ENCODE data around the gene ZNF362. TPM values are rescaled to one million over a fixed set of nuclear protein-coding genes. Genes with fewer than 3 reads are reported as not detected.

Gene ZNF362
- polyA plus RNA-seq, 3 donors = 47.4 to 53.7 (median 50.4) TPM

DNA sequence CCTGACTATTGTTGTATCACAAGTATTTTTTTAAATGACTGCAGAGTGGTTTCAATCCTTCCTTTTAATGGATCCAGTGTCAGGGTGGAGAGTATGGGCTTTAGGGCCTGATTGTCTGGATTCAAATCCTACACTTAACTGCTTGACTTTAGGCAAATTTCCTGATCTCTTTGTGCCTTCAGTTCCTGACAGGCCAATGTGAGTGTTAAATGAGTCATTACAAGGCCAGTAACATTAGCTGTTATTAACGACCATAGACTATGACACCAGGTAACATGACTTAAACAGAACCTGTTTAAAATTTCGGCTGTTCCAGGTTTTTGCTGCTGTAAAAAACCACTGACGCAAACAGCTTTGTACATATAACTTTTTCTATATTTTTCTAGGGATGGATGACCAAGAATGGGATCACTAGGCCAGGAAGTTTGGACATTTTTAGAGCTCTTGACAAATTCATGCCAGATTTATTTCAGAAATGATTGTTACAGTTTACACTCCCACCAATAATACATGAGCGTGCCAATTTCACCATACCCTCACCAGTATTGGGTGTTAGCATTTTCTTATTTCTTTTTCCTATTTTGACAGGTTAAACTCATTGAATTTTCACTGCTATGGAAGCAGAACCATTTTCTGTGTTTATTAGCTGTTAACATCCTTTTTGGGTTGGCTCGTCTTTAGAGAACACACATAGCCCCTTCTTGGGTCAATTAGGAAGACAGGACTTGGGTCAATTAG is 11.3 kb downstream of the ZNF362 start:
- no peak for DNase-seq (ENCODE audit: low read depth in 3 of 3, low spot score in 2 of 3)

DNA sequence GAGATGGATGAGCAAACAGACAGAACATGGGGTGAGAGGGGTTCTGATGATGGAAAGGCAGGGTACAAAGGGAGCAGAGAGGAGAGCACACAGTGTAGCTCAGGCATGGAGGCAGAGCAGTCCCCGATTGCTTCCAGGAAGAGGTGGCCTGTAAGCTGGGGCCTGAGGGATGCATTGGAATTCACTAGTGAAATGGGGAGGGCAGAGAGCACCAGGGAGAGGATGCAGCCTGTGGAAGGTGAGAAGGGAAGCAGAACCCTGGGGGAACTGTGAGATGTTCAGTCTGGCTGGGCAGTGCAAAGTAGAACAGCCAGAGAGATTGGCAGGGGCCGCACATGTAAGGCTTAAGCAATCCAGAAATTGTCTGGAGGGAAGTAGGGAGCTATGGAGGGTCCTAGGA is 12.2 kb downstream of the ZNF362 start:
- no peak for DNase-seq (ENCODE audit: low read depth in 3 of 3, low spot score in 2 of 3)

DNA sequence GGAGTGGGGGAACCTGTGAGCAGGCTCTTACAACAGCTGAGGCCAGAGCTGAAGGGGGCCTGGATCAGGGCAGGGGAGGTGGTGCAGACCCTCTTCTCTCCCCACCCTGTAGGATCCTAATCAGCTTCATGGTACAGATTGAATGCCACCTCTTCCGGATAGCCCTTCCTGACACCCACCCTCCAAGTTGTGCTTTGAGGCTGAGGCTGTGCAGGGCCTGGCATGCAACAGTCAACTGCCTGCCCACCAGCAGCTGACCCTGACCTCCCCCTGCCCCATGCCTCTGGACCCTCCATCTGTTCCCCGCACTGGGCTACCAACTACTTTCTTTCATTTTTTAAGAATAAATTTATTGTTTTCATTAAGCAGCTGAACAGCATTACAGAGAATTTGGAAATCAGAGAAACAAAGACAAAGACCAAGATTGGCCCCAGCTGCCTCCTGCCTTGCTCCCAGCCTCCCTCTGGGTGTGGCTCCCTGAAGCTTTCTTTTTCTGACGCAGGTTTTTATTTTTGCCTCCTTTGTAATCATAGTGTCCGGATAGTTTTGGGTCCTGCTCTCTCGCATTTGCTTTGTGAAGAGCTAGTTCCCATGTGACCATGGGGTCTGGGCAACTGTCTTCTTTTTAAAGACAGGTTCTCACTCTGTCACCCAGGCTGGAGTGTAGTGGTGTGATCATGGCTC is 12.8 kb downstream of the ZNF362 start:
- DNase-seq (ENCODE audit: low read depth in 3 of 3, low spot score in 2 of 3) = no peak

DNA sequence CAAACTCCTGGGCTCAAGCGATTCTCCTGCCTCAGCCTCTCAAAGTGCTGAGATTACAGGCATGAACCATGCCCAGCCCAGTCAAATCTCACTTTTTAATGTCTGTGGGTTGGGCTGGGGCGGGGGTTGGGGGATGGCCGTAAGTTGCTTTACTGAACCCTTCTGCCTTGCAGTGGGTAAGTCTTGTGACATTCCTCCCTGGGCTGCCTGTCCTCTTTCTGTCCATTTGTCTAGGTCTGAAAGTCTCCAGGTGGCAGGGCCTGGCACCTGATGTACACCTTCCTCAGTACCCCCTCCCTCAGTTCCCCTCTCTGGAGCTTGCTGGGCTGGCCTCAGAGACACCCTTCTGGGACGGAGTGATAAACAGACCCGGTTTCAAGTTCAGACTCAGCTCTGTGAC is 13.3 kb downstream of the ZNF362 start:
- DNase-seq (ENCODE audit: low read depth in 3 of 3, low spot score in 2 of 3) = no peak

DNA sequence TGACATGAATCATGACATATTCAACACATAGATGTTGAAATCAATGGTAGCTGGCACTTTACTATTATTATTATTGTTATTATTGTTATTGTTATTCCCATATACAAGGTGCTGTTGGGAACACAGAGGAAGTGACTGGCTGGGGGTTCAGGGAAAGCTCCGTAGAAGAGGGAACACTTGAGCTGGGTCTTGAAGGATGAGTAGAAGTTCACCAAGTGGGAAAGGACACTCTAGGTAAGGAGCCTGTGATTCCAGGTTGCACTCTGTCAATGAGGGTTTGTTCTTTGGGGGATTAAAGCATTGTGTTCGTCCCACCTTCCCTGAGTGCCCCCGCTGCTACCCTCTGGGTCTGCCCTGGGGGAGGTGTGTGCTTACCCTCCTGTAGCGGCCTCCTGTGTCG is 14.1 kb downstream of the ZNF362 start:
- DNase-seq (ENCODE audit: low read depth in 3 of 3, low spot score in 2 of 3) = no peak

DNA sequence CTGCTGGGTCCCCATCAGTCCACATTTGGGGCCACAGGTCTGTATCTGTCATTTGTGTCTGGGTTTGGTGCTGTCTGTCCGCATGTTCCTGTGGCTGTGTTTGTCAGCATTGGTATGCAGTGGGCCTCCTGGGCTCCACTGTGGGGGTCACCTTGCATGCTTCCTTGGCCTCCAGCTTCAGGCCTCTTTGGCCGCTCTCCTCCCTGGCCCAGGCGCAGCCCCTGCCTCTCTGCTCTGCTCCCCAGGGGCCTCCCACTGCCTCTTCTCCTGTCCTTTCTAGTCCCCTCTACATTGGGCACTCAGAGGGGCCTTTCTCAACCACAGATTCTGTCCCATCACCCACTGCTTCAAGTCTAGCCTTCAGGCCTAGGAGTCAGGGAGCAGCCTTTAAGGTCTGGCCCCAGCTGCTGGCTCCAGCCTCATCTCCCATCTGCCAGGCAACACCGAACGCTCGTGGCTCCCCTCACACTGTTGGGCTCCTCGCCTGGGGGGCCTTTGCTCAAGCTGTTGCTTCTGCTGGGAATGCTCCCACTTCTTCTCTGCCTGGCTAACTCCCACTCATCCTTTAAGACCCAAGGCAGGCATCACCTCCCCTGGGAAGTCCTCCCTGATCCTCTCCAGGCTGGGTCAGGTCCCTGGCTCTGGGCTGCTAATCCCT is 14.6 kb downstream of the ZNF362 start:
- no peak for DNase-seq (ENCODE audit: low read depth in 3 of 3, low spot score in 2 of 3)

DNA sequence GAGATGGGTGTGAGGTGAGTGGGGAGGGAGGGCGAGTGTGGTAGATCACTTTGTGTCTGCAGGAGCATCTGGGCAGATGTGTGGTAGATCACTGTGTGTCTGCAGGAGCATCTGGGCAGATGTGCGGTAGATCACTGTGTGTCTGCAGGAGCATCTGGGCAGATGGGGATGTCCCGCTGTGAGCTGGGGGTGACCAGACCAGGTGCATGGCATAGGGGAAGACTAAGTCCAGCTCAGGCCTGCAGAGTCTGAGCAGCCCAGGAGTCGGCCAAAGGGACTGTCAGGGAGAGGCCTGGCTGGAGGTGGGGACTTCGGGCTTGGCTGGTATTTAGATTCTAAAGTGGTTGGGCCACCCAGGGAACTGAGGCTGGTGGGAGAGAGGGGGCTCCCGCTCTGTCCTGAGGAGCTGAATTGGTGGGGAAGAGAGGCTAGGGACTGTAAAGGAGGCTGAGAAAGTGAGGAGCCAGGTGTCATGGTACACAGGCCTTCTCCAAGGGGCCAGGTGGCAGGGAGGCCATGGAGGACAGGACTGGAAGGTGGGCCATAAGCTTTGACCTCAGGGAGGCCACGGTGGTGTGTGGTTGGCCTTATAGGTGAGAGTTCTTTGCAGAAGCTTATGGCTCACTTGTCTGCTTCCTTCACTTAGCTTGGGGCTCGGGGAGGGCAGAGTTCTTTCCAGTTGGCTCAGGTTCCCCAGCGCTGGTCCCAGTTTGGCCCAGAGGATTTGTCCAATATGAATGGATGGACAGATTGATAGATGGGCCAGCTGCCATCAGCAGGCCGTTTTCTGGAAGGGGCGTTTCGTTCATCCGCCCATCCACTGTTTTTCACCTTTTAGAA is 15.6 kb downstream of the ZNF362 start:
- no peak for DNase-seq (ENCODE audit: low read depth in 3 of 3, low spot score in 2 of 3)

DNA sequence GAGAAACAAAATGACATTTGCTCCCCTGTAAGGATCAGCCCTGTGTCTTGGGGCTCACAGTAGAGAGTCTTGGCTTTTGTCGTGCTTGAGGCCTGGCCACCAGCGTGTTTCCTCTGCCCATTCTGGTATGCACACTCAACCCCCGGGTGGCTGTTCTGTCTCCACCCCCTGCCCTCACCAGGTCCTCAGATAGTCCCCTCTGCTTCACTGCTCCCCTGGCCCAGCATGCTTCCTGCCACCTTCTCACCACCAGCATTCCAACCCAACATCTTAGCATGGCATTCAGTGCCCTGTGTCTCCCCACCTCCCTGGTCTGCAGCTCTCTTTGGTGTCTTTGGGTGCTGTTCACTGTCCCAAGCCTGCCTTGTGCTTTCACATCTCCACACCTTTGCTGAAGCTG is 16.2 kb downstream of the ZNF362 start:
- DNase-seq (ENCODE audit: low read depth in 3 of 3, low spot score in 2 of 3) = no peak

DNA sequence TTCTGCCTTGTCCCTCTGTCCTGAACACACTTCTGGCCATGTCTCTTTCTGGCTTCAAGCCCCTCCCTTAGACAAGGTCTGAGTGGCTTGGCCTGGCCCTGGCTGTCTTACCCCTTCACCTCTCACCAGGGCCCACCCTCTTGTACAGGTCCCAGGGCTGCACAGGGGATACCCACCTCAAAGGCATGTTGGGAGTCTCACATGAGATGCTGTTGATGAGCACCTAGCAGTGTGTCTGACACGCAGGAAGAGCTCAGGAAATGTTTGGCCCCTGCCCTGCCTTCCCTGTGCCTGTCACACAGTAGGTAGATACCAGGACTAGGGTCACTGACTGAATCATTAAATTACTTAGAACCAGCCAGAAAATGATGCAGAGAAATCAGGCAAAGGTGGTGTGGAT is 16.6 kb downstream of the ZNF362 start:
- DNase-seq (ENCODE audit: low read depth in 3 of 3, low spot score in 2 of 3) = no peak

DNA sequence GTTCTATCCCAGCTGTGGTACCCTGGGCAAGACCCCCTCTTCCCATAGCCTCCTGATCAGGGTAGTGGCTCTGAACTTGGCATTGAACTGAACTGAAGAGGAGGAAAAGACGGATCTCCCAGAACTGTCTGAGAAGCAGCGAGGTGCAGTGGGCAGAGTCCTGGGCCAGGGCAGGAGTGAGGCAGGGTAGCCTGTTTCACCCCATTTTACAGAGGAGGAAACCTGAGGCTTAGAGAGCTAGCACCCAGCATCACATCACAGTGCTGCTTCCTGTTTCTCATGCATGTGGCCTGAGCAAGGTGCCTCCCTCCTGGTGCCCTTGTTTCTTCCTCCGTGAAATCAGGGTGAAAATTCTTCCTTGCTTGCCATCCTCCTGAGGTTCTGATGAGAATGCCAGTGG is 17.1 kb downstream of the ZNF362 start:
- no peak for DNase-seq (ENCODE audit: low read depth in 3 of 3, low spot score in 2 of 3)

DNA sequence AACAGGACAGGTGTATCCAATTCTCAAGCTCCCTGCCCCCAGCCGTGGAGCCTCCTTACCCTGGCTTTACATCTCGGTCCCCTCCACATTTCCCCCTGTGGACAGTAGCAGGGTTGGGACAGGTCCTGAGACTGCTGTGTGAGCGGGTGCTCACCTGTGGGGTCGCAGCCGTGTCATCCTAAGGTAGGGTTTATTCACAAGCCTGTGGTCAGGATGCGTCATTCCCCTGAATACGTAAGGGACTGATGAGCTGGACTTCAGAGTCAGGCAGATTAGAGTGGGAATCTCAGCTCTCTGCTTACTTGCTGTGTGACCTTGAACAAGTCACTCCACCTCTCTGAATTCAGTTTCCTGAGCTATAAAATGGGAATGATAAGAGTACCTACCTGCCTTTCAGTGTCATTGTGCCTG is 17.7 kb downstream of the ZNF362 start:
- no peak for DNase-seq (ENCODE audit: low read depth in 3 of 3, low spot score in 2 of 3)

DNA sequence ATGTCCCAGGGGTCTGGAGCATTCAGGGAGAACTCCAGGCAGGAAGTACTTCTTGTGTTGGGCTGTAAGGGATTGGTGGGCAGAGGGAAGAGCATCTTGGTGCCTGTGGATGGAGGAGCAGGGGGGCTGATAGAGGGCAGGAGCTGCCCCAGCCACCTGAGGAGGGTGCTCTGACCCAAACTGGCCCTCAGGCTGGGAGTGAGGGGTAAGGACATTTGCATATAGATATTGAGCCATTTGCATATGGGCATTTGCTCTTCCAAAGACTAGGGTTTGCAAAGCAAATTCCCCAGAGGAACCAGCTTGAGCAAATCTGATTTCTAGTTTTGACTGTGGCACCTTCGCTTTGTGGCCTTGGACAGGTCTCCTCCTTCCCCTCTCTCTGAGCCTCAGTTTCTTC is 18.2 kb downstream of the ZNF362 start:
- DNase-seq (ENCODE audit: low read depth in 3 of 3, low spot score in 2 of 3) = no peak

DNA sequence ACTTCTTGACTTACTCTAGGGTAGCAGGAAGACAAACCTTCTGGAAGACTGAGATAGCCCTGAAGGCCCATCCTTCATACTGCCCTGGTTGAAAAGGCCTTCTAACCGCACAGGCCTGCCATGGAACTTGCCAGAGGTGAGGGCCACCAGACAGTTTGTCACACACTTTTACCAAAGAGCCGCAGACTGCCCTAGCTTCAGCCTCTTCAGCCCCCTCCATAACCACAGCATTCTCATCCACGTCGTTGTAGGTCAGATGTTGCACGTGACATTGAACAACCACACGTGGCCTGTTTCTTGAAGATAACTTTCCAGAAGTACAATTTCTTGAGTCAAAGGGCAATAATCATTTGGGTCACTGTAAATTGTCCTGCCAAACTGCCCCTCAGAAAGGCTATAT is 18.9 kb downstream of the ZNF362 start:
- no peak for DNase-seq (ENCODE audit: low read depth in 3 of 3, low spot score in 2 of 3)

DNA sequence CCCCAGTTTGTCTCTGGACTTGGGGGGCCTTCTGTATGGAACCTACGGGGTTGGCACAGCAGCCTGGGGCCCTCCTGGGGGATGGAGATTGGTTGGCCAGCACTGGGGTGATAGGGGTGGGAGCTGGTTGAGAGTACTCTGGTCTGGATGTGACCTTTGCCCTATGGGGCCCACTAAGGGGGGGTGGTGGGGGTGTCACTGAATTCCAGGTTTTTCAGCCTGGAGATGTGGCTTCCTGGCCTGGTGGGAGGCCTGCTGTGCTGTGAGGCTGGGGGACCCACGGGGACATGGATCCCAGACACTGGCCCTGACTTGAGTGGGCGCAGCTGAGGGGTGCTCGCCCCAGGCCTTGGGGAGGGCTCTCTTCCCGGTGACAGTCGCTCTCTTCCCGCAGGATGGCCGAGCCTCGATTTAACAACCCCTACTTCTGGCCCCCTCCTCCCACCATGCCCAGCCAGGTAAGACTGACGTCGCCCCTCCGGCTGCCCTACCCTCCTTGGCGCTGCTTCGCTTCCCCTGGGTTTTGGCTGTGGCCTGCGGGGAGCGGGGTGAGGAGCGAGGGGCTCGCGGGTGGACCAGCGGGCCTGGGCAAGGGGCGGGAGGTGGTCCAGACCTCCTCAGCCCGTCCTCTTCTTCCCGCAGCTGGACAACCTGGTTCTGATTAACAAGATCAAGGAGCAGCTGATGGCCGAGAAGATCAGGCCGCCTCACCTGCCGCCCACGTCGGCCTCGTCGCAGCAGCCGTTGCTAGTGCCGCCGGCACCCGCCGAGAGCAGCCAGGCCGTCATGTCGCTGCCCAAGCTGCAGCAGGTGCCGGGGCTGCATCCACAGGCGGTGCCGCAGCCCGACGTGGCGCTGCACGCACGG is 19.6 kb downstream of the ZNF362 start:
- no peak for DNase-seq (ENCODE audit: low read depth in 3 of 3, low spot score in 2 of 3)

DNA sequence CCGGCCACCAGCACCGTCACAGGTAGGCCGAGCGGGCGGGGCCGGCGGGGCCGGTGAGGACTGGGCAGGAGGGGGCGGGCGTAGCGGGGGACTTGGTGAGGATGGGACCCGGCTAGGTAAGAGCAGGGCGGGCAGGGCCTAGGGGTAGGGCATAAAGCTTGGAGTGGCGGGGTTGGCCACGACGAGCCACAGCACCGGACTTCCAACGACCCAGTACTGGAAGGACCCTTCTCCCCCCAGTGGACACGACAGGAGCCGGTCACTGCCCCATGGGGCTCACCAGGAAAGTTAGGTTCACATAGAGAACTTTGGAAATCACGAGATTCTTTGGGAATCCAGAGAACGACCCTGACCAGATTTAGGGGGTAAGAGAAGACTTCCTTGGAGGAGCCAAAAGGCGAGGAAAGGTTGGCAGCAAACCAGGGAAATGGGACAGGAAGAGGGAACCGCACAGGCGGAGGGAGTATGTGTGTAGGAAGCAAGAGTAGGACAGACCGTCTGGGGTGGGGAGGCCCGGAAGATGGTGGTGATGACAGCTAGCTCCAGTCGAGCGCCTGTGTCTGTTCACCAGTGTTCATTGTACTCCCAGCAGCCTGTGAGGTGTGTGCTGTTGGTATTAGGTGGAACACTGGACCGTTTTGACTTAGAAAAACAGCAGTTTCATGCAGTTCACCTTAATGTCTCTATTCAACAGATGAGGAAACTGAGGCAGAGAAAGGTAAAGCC is 20.4 kb downstream of the ZNF362 start:
- DNase-seq (ENCODE audit: low read depth in 3 of 3, low spot score in 2 of 3) = no peak

DNA sequence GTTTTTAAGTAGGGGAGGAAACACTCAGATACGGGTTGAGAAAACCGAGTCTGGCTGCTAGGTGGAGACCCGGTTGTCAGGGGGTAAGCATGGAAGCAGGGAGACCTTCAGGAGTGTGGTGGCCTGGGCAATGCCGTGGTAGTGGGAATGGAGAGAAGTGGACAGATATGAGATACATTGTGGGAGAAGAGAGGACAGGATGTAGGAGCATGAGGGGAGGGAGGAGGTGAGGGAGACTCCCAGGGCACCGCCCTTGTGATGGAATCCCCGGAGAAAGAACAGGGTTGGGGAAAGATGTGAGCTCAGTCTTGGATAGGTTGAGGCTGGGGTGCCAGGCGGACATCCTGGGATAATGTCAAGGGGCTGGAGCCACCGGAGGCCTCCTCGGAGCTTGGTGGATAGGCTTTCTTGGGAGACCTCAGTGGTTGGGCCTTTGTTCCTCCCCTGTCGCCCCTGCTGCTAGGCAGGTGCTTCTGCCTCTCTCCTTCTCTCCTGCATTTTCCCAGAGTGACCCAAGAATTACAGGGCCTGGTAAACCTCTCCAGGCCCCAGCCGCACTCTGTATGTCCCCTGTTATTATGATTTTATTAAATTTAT is 21.3 kb downstream of the ZNF362 start:
- no peak for DNase-seq (ENCODE audit: low read depth in 3 of 3, low spot score in 2 of 3)

DNA sequence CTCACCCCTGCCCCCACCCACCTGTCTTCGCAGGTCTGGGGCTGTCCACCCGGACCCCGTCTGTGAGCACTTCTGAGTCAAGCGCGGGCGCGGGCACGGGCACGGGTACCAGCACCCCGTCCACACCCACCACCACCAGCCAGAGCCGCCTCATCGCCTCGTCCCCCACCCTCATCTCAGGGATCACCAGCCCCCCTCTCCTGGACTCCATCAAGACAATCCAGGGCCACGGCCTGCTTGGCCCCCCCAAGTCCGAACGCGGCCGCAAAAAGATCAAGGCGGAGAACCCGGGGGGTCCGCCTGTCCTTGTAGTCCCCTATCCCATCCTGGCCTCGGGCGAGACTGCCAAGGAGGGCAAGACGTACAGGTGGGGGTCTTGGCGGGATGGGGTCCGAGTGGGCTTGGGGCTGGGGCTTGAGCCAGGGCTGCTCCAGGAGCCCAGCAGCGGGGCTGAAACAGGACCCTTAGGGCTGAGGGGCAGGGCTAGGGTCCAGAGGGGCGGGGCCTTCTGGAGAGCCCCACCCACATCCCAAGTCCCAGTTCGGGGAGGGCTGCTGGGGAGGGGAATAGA is 23.9 kb downstream of the ZNF362 start:
- DNase-seq (ENCODE audit: low read depth in 3 of 3, low spot score in 2 of 3) = no peak

DNA sequence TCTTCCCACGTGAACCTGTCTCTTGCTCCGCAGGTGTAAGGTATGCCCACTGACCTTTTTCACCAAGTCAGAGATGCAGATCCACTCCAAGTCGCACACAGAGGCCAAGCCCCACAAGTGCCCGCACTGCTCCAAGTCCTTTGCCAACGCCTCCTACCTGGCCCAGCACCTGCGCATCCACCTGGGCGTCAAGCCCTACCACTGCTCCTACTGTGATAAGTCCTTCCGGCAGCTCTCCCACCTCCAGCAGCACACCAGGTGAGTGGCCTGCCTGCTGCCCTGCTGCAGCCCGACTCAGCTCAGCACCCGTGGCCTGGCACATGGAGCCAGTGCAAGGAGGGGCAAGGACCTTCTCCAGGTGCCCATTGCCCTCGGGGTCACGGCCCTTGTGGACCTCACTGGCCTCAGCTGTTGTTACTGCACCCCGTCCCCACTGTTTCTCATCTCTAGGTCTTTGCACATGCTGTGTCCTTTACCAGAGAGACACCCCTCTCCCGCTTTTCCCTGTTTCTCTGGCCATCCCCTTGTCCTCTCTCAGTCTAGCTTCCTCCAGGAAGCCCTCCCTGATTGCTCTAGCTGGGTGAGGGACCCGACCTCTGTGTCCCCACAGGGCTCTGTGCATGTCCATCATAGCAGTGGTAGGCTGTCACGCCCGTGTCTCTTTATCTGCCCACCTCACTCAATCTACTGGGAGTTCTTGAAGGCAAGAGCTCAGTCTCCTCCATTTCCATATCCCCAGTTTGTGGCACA is 25.4 kb downstream of the ZNF362 start:
- DNase-seq (ENCODE audit: low read depth in 3 of 3, low spot score in 2 of 3) = no peak

All from right renal cortex interstitium (tissue), 3 donors.